Raji (cell line): ENCODE data around the gene RASGRF1.

Experiments
- POLR2A ChIP-seq: IDR thresholded peaks from 2 replicates; pipeline ENCODE4 v1.6.1; 2011; ENCODE audit warnings: low read depth, low read length, control low read depth; ENCODE audit not compliant: insufficient read depth

The RASGRF1 gene

GRCh38 chr15:79090487-79091203 lies at the start of gene RASGRF1:
TSS of gene RASGRF1 (minus strand) at chr15:79090780. CDS start at chr15:79090498, 282 bp downstream.
- no peak for TF ChIP-seq POLR2A

- TF ChIP-seq POLR2A: no peak
Measured at GRCh38 chr15:79136434-79137046, 46.0 kb upstream of the RASGRF1 start.

- TF ChIP-seq POLR2A: no peak
Measured at GRCh38 chr15:79133309-79133708, 42.7 kb upstream of the RASGRF1 start.

- no peak for TF ChIP-seq POLR2A
Measured at GRCh38 chr15:79132770-79133169, 42.2 kb upstream of the RASGRF1 start.

GRCh38 chr15:79132361-79132760 lies 41.8 kb upstream of the RASGRF1 start:
- no peak for TF ChIP-seq POLR2A

GRCh38 chr15:79130535-79131130 lies 40.1 kb upstream of the RASGRF1 start:
- TF ChIP-seq POLR2A: no peak

GRCh38 chr15:79129235-79129634 lies 38.7 kb upstream of the RASGRF1 start:
- TF ChIP-seq POLR2A: no peak

- no peak for TF ChIP-seq POLR2A
Measured at GRCh38 chr15:79128556-79128955, 38.0 kb upstream of the RASGRF1 start.

- no peak for TF ChIP-seq POLR2A
Measured at GRCh38 chr15:79124388-79124787, 33.8 kb upstream of the RASGRF1 start.

GRCh38 chr15:79122991-79123390 lies 32.4 kb upstream of the RASGRF1 start:
- no peak for TF ChIP-seq POLR2A

- no peak for TF ChIP-seq POLR2A
Measured at GRCh38 chr15:79122391-79122790, 31.8 kb upstream of the RASGRF1 start.

GRCh38 chr15:79121571-79121970 lies 31.0 kb upstream of the RASGRF1 start:
- TF ChIP-seq POLR2A: no peak

GRCh38 chr15:79117442-79118204 lies 27.0 kb upstream of the RASGRF1 start:
- no peak for TF ChIP-seq POLR2A

GRCh38 chr15:79116771-79117170 lies 26.2 kb upstream of the RASGRF1 start:
- TF ChIP-seq POLR2A: no peak

GRCh38 chr15:79115986-79116665 lies 25.5 kb upstream of the RASGRF1 start:
- no peak for TF ChIP-seq POLR2A

- no peak for TF ChIP-seq POLR2A
Measured at GRCh38 chr15:79113831-79114230, 23.3 kb upstream of the RASGRF1 start.

- TF ChIP-seq POLR2A: no peak
Measured at GRCh38 chr15:79105141-79105540, 14.6 kb upstream of the RASGRF1 start.
